Right hindlimb (tissue), 1 donor: Measurements from ENCODE around the gene PPP3R2.
"Not testable (repeated sequence)": the region's sequence is repeated elsewhere in the genome, so short reads cannot be mapped to it uniquely, and the experiment has no call there.

Experiments used
- DNase-seq: peaks from one replicate; pipeline ENCODE4 v3.0.0-alpha.2; 2018

The PPP3R2 gene

DNA sequence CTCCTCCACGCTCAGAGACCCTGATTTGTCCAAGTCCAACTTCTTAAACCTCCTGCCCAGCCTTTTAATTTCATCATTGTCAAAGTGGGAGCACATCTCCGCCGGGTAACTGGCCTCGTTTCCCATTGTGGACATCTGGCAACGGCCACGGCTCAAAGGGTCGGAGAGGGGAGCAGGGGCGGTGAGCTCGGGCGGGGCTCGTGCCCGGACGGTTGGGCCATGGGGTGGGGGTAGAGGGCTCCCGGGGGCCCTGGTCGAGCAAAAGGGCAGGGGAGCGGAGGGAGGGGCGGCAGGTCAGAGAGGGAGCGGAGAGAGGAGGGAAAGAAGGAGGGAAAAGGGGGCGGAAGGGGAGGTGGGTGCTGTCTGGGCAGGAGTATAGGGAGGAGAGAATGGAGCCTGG is at the start of gene PPP3R2:
Gene PPP3R2, minus strand, starts transcription at position 174 of the 400 bp plus-strand sequence. Its CDS starts 48 bp downstream, at position 126.
- DNase-seq = no peak

GRCh38 chr9:101639785-101640665 is 45.3 kb upstream of the PPP3R2 start:
- no peak for DNase-seq

DNA sequence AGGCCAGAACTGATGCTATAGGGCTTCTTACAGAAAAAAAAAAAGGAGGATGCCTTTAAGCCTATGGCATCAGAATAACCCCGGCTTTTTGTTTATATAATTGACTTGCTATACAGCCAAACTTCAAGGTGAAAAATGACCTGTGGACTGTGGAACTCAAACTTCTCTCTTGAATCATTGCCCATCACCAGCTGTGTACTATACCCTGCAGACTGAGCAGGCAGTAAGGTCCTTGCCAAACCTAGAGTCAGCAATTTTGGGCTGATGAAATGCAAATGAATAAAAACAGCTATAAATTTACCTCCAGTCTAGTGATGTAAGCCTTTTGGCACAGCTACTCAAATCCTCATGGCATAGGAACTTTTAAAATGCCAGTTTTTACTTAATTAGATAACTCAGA is 44.5 kb upstream of the PPP3R2 start:
- no peak for DNase-seq

DNA sequence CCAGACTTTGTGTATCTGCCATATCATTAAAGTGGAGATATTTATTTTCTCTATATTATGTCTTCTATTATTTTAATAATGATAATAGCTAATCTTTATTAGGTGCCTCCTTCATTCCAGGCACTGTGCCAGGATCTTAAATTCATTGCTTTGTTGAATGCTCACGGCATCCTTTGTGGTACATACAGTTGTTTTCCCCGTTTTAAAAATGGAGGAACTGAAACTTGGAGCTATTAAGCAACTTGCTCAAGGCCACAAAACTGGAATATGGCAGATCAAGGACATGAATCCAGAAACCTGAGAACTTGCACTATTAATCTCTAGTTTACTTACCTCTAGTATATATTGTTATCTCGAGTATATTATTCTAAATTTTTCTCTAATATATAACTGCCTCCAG is 41.5 kb upstream of the PPP3R2 start:
- no peak for DNase-seq

- DNase-seq = no peak
Measured at GRCh38 chr9:101635473-101635872, 40.7 kb upstream of the PPP3R2 start.

DNA sequence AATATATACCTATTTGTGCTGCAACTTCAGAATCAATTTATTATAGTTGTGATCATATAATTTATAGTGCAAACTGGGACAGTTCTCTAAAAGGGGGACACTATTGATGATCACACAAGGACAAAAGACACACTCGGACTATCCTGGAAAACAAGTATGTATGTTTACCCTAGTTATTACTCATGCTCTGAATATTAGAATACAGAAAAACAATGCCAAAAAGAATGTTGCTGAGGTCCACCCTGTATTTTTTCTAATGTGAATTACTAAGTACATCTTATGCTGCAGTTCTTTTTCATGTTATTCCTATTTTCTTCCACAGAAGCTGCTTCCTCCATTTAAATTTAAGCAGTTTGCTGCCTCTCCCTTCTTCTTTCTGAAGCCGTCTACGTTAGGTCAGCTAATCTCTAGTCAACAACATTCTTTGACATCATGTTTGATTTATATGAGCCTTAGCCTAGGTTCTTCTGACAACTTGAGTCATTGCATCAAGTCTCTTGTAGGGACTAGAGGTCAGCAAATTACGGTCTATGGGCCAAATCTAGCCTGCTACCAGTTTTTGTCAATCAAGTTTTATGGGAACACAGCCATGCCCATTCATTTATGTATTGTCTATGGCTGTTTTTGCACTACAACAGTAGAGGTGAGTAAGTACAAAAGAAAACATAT is 40.1 kb upstream of the PPP3R2 start:
- DNase-seq = no peak

DNA sequence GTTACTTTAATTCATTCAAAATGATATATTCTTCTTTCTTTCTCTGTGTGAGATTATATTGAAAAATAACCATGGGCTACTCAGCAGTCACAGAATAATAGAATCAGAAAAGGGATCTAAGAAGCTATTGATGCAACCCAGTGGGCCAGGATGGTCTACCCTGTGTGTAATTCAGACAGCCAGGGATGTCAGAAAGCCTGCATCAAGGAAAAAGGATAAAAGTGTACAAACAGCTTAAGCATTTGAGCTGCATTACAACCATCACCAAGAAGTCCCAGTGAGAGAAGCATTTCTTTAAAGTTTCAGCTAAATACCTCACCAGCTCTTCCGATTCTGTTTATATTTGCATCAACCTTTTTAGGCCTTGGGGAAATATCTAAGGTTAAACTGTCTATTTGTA is 37.8 kb upstream of the PPP3R2 start:
- no peak for DNase-seq

GRCh38 chr9:101631892-101632291 is 37.1 kb upstream of the PPP3R2 start:
- DNase-seq = no peak

DNA sequence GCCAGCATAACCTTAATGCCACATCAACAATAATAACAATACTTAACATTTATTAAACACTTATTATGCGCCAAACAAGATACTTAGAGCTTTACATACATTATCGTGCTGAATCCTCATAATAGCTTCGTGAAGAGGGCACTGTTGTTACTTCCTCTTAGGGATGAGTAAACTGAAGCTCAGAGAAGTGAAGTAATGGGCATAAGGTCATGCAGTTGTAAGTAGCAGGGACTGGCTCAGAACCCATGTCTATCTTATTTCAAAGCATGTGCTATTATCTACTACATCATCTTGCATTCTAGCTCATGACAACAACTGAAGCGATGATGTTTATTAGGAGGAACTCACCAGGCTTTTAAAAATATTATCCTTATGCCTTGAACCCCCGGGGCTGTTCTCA is 34.9 kb upstream of the PPP3R2 start:
- no peak for DNase-seq

GRCh38 chr9:101628173-101628572 is 33.4 kb upstream of the PPP3R2 start:
- no peak for DNase-seq

- DNase-seq = no peak
Measured at GRCh38 chr9:101626295-101626694, 31.5 kb upstream of the PPP3R2 start.

DNA sequence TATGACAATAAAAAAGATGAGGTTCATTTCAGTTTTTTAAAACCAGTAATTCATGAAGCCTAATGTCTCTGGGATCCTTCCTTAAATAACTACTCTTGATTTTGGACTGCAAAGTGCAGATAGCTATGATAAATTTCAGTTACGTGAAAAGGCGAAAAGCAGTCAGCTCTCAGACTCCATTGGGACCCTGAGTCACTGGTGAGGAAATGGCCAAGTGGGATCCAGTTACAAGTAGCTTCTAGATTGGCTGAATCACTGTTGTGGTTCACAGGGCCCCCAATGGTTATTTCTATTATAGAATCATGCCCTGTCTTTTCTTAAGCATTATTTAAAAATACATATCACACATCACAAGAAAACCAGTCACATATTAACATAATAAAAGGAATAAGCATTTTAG is 31.1 kb upstream of the PPP3R2 start:
- DNase-seq = no peak

- no peak for DNase-seq
Measured at GRCh38 chr9:101620452-101620851, 25.7 kb upstream of the PPP3R2 start.

DNA sequence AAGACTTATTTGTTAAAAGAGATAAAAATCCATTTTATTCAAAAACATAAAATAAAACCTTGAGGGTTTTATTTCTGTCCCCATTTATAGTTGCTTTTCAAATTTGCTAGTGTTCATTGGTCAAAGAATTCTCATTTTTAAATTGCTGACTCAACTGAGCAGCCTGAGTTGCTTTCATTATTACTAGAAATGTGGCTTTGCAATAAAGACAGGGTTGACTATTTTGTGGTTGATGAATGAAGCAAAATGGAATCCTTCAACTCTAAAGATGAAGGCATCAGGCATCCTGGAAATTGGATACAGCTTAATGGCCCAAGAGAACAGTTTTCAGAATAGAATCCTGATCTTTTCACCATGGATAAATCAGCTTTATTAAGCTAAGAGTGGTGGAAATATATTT is 23.9 kb upstream of the PPP3R2 start:
- DNase-seq = no peak

- DNase-seq = no peak
Measured at GRCh38 chr9:101605547-101605946, 10.8 kb upstream of the PPP3R2 start.

DNA sequence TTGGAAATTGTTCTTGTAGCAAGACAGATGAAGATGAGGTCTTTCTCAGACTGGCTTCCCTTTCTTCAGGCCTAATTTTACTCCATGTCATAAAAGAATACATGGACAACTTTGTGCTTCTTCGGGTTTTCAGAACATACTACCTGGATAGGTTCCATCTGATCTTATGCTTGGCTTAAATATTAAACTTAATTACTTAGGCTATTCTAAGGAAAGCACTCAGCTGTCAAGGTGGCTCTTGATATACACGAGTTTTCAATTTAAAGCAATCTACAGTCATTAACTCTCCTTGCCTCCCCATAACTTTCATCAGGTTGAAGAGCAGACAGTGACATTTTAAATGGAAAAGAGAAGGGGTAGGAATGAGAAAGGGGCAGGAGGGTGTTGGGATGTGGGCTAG is 9.5 kb upstream of the PPP3R2 start:
- DNase-seq = no peak

DNA sequence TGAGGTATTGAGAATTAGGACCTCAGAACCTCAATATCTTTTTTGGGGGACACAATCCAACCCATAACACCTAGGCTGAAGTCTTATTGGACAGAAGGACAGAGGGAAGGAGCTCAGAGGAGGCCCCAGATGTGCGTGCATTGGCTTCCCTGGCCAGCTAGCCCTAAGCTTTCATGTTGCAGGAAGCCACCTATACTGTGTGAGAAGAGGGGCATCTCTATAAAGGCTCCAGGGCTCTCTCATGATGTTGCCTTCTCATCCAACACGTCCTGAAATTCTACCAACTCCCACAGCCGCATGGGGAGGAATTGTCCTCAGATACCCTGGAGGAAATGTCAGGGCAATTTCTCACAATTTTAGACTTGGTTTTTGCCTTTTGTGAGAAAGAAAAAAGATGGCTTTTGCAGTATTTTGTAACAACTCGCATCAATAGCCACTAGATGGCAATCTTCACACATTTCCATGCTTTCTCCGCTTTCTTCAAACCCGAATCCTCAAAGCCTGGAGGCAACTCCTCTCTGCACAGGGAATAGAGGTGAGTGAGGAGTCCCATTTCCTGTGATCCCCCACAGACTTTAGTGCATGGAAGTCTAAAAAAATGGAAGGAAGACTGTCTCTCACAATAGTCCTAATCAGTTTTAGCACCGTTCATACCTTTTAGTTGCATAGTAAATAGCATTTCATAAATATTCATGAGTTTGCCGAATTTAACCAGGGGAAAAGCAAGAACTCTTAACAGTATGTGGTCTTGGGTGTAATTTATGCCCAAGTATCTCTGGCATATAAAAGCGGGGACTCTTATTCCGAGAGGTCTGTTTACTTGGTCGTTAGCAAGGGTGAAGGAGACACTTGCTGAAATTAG is 7.4 kb upstream of the PPP3R2 start:
- peak; percentile 40 for DNase-seq

- DNase-seq = no peak
Measured at GRCh38 chr9:101593345-101593744, 1.4 kb downstream of the PPP3R2 start.

DNA sequence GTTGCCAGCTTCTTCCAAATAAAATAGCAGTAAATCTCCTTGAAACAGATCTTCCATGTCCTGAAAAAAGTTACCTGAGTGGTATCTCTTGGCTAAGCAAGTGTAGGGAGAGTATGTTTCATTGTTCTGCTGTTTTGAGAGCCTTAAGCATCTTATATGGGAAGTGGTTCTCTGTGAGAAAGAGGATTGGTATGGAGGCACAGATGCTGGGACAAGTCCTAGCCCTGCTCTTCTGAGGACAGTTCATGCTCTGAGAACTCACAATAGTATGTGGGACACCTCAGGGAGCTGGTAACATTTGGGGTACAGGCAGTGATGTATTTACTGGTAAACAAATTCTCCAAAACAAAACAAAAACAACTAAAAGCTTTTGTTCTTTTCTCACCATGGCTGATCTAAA is 2.0 kb downstream of the PPP3R2 start:
- DNase-seq = no peak

DNA sequence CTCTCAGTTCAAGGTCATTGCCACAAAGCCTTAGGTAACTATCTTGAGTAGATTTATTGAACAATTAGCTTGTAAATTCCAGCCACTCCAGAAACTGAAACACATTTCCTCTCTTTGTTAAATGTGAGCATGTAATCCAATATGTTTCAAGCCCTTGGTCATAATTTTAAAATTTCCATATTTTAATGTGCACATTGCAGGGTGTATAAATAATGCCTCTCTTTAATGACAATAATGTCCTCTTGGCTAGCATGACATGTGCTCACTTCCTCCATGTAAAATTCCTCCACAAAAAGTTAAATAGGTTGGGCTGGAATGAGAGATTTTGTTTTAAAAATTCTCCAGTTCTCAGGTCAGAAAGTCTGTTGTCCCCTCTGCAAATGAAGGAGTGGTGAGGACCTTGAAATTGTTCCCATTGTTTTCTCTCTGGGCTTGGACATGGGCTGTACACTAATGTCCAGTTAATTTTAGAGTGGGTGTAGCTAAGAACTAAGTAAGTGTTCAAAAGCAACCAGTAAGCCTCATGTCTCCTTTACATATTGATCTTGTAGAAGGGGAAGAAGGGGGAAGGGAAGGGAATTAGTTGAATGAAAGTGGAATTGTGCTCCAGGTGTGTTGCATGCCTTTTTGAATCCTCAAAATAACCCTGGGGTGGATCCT is 2.9 kb downstream of the PPP3R2 start:
- DNase-seq = no peak

DNA sequence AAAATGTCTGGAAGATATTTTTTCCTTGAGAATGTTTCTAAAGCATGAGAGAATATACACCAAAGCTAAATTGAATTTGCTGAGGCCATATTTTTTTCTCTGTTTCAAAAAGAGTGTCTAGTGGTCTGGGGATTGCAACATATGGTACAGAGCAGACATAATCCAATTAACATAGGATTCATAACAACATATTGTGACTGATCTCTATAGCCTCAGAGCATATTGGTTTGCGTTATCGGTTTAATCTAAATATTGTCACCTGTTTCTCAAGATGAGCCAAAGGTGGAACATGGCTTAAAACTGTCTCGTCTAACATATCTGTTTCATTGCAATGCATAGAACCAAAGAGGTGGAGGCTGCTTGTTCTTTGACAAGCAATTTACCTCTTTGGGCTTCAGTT is 3.9 kb downstream of the PPP3R2 start:
- no peak for DNase-seq

DNA sequence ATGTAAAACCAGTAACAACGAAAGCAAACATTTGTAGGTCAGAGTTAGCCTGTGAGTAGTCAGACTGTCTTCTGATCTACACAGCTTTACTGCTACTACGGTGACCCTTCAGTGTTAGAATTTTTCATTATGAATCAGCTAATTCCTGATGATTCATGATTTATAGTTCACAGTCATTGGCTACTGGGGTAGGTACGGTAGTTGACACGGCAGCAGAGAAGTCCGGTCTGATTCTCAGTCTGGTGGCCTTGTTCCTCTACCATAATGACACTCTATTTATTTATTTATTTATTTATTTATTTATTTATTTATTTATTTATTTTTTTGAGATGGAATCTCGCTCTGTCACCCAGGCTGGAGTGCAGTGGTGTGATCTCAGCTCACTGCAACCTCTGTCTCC is 4.7 kb downstream of the PPP3R2 start:
- DNase-seq = not testable (repeated sequence)
